H1 (cell line): ENCODE measurements around the gene PRKN. TPM values are rescaled to one million over a fixed set of nuclear protein-coding genes. Genes with fewer than 3 reads are reported as not detected.

ENCODE experiments used
- KDM1A ChIP-seq: fragments of 200-600, 300-600 bp; sonication (generic); IDR thresholded peaks from 2 replicates; pipeline ENCODE4 v1.7.1; 2016; ENCODE audit warnings: mild to moderate bottlenecking, low read length, borderline replicate concordance
- NANOG ChIP-seq: IDR thresholded peaks from 2 replicates; pipeline ENCODE4 v1.6.1; 2011; ENCODE audit warnings: low read length, low read depth, mild to moderate bottlenecking, inconsistent platforms; ENCODE audit not compliant: insufficient read depth, poor library complexity, severe bottlenecking
- POLR2AphosphoS5 ChIP-seq: IDR thresholded peaks from 2 replicates; pipeline ENCODE4 v1.6.1; 2011; ENCODE audit warnings: low read depth, low read length
- RAD21 ChIP-seq, 2 experiments: IDR thresholded peaks in 1 of 2; conservative IDR thresholded peaks in 1 of 2; 2 replicates each; pipeline ENCODE4 v1.6.1; 2011; ENCODE audit warnings: low read depth in 2 of 2, low read length in 2 of 2, improper control_type of control experiment in 1 of 2, inconsistent platforms in 1 of 2, mild to moderate bottlenecking in 1 of 2, moderate library complexity in 1 of 2
- SP1 ChIP-seq: IDR thresholded peaks from 2 replicates; pipeline ENCODE4 v1.6.1; 2011; ENCODE audit warnings: low read depth, low read length
- TBP ChIP-seq: IDR thresholded peaks from 2 replicates; pipeline ENCODE4 v1.6.1; 2011; ENCODE audit warnings: low read depth, low read length, improper control_type of control experiment
- polyA plus RNA-seq, 7 experiments: library from polyadenylated mRNA; depleted of rRNA in 3 of 7; stranded (reverse) in 5 of 7; unstranded in 2 of 7; fragments of >200 nt in 5 of 7; fragments of 200-250 nt in 2 of 7; gene quantifications; 1 replicate in 5 of 7; 2 replicates in 1 of 7; 4 replicates in 1 of 7; pipeline versions ENCODE4 v1.2.1 to v1.2.3, GENCODE V29; 2011 to 2013; ENCODE audit warnings: missing spikeins in 2 of 7, mixed read lengths in 2 of 7
- total RNA-seq: library from RNA; stranded (reverse); fragmentation: NEBNext Ultra II Directional; extraction: Animal tissue kit (Norgen Biotek cat#: 25700); gene quantifications from 2 replicates; pipeline ENCODE4 v1.2.1, GENCODE V29; 2021
- TF ChIP-seq, protein P1 (sequence below): fragments of 300-600 bp; sonication (generic); IDR thresholded peaks from 2 replicates; pipeline ENCODE4 v1.7.1; 2012; ENCODE audit warnings: low read length, moderate library complexity, mild to moderate bottlenecking, inconsistent platforms; ENCODE audit not compliant: insufficient replicate concordance
- TF ChIP-seq, protein P2 (sequence below): IDR thresholded peaks from 2 replicates; pipeline ENCODE4 v1.6.1; 2012; ENCODE audit warnings: inconsistent platforms

Gene PRKN
- total and polyA plus RNA-seq, 2 of the 8 experiments (the other 6 are each of a cell fraction or from before 2014, with no cell fraction given) = 0.13 to 0.29 TPM

DNA sequence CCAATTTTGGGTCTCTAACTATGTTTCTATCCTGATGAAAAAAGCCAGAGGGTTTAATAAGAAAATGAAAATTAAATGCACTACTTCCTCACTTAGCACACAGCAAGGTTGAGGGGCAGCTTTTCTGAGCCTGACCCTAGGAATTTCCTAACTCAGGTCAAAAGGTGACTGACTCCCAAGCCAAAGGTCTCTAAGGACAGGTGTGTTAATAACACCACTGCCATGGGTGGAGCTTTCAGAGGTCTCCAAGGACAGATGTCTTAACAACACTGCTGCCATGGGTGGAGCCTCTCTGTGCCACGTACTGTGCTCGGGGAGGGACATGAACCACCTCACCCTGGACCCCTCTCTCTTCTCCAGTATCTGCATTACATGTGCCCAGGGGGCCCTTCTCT, 339.2 kb downstream of the PRKN start (continued):
- TF ChIP-seq, protein P1, sequence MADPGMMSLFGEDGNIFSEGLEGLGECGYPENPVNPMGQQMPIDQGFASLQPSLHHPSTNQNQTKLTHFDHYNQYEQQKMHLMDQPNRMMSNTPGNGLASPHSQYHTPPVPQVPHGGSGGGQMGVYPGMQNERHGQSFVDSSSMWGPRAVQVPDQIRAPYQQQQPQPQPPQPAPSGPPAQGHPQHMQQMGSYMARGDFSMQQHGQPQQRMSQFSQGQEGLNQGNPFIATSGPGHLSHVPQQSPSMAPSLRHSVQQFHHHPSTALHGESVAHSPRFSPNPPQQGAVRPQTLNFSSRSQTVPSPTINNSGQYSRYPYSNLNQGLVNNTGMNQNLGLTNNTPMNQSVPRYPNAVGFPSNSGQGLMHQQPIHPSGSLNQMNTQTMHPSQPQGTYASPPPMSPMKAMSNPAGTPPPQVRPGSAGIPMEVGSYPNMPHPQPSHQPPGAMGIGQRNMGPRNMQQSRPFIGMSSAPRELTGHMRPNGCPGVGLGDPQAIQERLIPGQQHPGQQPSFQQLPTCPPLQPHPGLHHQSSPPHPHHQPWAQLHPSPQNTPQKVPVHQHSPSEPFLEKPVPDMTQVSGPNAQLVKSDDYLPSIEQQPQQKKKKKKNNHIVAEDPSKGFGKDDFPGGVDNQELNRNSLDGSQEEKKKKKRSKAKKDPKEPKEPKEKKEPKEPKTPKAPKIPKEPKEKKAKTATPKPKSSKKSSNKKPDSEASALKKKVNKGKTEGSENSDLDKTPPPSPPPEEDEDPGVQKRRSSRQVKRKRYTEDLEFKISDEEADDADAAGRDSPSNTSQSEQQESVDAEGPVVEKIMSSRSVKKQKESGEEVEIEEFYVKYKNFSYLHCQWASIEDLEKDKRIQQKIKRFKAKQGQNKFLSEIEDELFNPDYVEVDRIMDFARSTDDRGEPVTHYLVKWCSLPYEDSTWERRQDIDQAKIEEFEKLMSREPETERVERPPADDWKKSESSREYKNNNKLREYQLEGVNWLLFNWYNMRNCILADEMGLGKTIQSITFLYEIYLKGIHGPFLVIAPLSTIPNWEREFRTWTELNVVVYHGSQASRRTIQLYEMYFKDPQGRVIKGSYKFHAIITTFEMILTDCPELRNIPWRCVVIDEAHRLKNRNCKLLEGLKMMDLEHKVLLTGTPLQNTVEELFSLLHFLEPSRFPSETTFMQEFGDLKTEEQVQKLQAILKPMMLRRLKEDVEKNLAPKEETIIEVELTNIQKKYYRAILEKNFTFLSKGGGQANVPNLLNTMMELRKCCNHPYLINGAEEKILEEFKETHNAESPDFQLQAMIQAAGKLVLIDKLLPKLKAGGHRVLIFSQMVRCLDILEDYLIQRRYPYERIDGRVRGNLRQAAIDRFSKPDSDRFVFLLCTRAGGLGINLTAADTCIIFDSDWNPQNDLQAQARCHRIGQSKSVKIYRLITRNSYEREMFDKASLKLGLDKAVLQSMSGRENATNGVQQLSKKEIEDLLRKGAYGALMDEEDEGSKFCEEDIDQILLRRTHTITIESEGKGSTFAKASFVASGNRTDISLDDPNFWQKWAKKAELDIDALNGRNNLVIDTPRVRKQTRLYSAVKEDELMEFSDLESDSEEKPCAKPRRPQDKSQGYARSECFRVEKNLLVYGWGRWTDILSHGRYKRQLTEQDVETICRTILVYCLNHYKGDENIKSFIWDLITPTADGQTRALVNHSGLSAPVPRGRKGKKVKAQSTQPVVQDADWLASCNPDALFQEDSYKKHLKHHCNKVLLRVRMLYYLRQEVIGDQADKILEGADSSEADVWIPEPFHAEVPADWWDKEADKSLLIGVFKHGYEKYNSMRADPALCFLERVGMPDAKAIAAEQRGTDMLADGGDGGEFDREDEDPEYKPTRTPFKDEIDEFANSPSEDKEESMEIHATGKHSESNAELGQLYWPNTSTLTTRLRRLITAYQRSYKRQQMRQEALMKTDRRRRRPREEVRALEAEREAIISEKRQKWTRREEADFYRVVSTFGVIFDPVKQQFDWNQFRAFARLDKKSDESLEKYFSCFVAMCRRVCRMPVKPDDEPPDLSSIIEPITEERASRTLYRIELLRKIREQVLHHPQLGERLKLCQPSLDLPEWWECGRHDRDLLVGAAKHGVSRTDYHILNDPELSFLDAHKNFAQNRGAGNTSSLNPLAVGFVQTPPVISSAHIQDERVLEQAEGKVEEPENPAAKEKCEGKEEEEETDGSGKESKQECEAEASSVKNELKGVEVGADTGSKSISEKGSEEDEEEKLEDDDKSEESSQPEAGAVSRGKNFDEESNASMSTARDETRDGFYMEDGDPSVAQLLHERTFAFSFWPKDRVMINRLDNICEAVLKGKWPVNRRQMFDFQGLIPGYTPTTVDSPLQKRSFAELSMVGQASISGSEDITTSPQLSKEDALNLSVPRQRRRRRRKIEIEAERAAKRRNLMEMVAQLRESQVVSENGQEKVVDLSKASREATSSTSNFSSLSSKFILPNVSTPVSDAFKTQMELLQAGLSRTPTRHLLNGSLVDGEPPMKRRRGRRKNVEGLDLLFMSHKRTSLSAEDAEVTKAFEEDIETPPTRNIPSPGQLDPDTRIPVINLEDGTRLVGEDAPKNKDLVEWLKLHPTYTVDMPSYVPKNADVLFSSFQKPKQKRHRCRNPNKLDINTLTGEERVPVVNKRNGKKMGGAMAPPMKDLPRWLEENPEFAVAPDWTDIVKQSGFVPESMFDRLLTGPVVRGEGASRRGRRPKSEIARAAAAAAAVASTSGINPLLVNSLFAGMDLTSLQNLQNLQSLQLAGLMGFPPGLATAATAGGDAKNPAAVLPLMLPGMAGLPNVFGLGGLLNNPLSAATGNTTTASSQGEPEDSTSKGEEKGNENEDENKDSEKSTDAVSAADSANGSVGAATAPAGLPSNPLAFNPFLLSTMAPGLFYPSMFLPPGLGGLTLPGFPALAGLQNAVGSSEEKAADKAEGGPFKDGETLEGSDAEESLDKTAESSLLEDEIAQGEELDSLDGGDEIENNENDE = no peak
- TF ChIP-seq KDM1A (no peak), POLR2AphosphoS5 (no peak), NANOG (no peak), SP1 (no peak), RAD21 (IDR thresholded peaks at IDR 0.05 in 1 of 2, conservative IDR thresholded peaks at IDR 0.05 in 1 of 2; ENCODE audit: low read depth in 2 of 2, low read length in 2 of 2) (no peak), TBP (no peak)
- TF ChIP-seq, protein P2, sequence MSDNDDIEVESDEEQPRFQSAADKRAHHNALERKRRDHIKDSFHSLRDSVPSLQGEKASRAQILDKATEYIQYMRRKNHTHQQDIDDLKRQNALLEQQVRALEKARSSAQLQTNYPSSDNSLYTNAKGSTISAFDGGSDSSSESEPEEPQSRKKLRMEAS = no peak
